PC-3 (cell line): ENCODE results near the gene ARHGEF11.

Experiments
- EZH2 ChIP-seq: fragments of 300-600 bp; sonication (generic); IDR thresholded peaks from one replicate; pipeline ENCODE4 v1.6.1; 2017; ENCODE audit warnings: antibody characterized with exemption, mild to moderate bottlenecking, low read length; ENCODE audit not compliant: unreplicated experiment
- EZH2phosphoT487 ChIP-seq: fragments of 300-600 bp; sonication (generic); IDR thresholded peaks from 2 replicates; pipeline ENCODE4 v1.6.1; 2018; ENCODE audit warnings: mild to moderate bottlenecking, antibody characterized with exemption, low read length, borderline replicate concordance
- TF ChIP-seq, protein P1 (sequence below): fragments of 300-600 bp; sonication (generic); conservative IDR thresholded peaks from 2 replicates; pipeline ENCODE4 v1.5.1; 2017; ENCODE audit warnings: antibody characterized with exemption, low read depth, mild to moderate bottlenecking, low read length

DNA sequence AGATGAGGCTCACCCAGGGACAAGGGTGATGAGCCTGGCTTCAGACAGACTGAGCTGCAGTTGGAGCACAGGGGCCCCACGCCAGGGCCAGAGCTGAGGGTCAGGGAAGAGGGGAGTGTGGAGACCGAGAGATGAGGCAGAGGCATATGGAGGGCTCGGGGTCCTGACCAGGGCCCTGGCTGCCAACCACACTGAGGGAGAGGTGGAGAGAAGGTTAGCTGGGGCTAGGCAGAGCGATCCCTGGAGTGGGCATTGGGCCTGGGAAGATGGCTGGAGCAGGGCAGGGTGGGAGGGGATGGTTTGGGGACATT is 144.0 kb downstream of the ARHGEF11 start:
- TF ChIP-seq, protein P1, sequence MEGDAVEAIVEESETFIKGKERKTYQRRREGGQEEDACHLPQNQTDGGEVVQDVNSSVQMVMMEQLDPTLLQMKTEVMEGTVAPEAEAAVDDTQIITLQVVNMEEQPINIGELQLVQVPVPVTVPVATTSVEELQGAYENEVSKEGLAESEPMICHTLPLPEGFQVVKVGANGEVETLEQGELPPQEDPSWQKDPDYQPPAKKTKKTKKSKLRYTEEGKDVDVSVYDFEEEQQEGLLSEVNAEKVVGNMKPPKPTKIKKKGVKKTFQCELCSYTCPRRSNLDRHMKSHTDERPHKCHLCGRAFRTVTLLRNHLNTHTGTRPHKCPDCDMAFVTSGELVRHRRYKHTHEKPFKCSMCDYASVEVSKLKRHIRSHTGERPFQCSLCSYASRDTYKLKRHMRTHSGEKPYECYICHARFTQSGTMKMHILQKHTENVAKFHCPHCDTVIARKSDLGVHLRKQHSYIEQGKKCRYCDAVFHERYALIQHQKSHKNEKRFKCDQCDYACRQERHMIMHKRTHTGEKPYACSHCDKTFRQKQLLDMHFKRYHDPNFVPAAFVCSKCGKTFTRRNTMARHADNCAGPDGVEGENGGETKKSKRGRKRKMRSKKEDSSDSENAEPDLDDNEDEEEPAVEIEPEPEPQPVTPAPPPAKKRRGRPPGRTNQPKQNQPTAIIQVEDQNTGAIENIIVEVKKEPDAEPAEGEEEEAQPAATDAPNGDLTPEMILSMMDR, result no peak
- TF ChIP-seq EZH2, result no peak
- TF ChIP-seq EZH2phosphoT487, result no peak
